ENCODE results near the gene SMTNL2.
A peak's percentile ranks its signal among the peaks of the same experiment; 100 is the strongest.
"Not testable (repeated sequence)": the region's sequence is repeated elsewhere in the genome, so short reads cannot be mapped to it uniquely, and the experiment has no call there.

Gene SMTNL2

GRCh38 chr17:4604736-4605135 lies 20.4 kb downstream of the SMTNL2 start:
- DNase-seq: not testable (repeated sequence)

GRCh38 chr17:4605826-4606225 lies 21.5 kb downstream of the SMTNL2 start:
- DNase-seq: peak; percentile 78

GRCh38 chr17:4607261-4607741 lies 23.0 kb downstream of the SMTNL2 start:
- no peak for DNase-seq

- peak; percentile 87 for DNase-seq
Measured at GRCh38 chr17:4607773-4608187, 23.5 kb downstream of the SMTNL2 start.

GRCh38 chr17:4609761-4610160 lies 25.4 kb downstream of the SMTNL2 start:
- no peak for DNase-seq

DNA sequence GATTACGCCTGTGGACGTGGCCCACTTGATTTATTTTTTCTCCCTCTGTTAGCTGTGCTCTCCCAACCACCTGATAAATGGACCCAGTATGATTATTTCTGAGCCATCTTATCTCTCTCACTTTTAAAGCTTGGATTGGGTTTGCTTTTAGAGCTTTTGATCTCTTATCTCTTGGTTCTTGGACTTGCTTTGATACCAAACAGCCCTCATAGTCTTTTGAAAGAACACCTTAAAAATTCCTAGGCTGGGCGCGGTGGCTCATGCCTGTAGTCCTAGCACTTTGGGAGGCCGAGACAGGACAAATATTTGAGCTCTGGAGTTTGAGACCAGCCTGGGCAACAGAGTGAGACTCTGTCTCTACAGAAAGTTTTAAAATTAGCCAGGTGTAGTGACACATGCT lies 25.8 kb downstream of the SMTNL2 start:
- DNase-seq: no peak

DNA sequence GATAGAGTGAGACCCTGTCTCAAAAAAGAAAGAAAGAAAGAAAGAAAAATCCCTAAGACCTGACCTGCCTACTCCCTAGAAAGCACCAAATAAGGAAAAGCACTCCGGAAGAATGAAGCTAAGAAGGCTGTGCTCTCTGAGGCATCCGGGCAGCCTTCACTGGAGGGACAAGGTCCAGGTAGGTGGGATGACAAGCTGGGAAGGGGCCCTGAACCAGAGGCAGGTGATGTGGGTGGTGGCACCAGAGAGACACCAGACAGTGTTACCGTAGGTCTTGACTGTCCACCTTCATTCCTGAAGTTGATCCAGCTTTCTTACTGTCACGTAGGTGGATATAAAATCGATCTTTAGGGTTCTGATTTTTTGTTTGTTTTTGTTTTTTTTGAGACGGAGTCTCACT lies 26.3 kb downstream of the SMTNL2 start:
- no peak for DNase-seq

GRCh38 chr17:4616476-4616875 lies 32.1 kb downstream of the SMTNL2 start:
- no peak for DNase-seq

GRCh38 chr17:4617090-4617489 lies 32.8 kb downstream of the SMTNL2 start:
- DNase-seq: no peak

DNA sequence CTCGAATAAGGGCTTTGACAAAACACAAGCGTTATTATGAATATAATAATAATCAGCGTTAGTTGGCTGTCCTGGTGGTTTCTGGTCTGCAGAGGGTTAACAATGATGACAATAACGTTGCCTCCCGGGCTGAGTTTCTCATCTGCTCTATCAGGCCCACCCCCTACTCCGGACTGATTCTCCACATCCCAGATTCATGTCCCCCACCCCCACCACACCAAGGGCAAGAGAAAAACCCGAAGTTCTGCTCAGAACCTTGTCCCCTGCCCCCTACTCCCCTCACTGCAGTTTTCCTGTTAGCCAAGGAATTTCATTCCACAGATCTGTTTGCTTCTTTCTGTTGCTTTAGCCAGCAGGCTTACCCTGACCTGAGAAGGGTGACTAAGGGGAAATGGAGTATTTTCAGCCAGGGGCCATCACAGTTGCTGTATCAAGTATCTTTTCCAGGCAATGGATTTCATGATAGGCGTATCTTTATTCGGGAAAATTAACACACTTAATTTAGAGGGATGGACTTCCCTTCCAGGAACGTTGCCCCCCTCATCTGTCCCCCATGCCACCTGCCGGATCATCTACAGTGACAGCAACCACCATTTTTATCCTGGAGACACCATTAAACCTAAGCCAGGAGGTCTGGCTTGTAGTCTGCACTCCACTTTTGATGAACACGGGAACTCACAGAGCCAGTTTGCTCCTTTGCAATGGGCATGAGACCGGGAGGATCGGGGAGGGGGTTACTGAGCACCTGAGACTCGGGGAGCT lies 33.4 kb downstream of the SMTNL2 start:
- no peak for DNase-seq

DNA sequence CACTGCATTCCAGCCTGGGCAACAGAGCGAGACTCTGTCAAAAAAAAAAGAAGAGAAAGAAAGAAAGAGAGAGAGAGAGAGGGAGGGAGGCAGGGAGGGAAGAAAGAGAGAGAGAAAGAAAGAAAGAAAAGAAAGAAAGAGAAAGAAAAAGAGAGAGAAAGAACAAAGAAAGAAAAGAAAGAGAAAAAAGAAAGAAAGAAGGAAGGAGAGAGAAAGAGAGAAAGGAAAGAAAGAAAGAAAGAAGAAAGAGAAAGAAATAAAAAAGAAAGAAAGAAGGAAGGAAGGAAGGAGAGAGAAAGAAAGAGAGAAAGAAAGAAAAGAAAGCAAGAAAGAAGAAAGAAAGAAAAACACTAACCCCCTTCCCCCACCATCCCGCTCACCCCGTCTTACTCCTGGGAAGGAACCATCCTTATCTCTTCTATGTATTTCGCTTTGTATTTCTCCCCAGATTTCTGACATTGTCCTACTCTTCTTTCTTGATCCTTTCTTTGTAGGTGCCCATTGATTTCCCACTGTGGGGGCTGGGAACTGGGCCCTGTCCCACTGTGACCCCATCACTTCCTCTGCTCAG lies 36.3 kb downstream of the SMTNL2 start:
- no peak for DNase-seq

DNA sequence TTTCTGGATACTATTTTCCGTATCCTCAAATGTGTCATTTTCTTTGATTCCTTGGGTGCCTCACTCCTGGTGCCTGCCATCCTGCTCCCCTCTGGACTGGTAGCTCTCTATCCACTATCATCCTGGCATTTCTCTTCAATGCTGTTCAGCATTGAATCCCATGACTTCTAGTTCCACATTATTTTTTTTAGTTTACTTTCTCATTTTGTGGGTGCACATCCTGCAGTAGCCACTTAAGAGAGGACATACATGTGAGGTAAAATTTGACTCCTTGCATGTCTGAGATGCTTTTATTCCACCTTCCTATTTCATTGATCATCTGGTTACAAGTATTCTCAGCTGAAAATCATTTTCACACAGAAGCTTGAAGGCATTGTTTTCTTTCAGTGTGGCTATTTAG lies 38.0 kb downstream of the SMTNL2 start:
- no peak for DNase-seq

- DNase-seq: no peak
Measured at GRCh38 chr17:4623249-4623648, 38.9 kb downstream of the SMTNL2 start.

- DNase-seq: not testable (repeated sequence)
Measured at GRCh38 chr17:4624451-4624911, 40.2 kb downstream of the SMTNL2 start.

DNA sequence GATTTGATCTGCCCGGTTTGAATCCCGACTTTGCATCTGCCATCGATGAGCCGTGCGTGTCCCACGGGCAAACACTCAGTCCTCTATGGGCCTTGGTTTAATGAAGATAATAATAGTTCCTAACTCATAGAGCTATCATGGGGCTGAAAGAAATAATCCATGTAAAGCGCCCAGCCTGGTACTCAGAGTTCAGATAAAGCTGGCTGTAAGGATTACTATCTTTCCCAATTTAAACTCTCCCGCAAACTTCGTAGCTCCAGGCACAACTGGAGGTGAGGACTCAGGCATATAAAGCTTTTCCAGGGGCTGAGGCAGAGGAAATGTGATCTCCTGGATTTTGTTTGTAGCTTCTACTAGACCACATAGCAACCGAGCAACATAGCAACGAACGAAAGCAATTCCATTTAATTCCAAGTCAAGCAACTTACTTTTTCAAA lies 40.9 kb downstream of the SMTNL2 start:
- DNase-seq: no peak

- no peak for DNase-seq
Measured at GRCh38 chr17:4626734-4627256, 42.5 kb downstream of the SMTNL2 start.

DNA sequence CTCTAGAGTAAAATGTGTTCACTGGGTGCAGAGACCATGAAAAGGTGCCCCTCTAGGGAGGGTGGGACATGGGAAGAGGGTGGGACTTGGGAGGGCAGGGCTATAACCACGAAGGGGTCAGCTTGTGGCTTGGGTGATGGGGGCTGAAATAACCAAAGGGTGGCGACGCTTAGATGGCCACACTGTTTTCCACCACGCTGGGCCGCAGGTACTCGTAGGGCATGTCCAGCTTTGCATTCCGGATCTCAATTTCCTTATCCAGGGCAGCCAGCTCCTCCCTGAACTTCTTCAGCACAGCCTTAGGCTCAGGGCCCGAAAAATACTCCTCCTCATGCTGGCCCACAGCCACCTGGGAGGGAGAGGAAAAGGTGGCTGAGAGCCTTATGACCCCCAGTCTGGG lies 47.1 kb downstream of the SMTNL2 start:
- no peak for DNase-seq

DNA sequence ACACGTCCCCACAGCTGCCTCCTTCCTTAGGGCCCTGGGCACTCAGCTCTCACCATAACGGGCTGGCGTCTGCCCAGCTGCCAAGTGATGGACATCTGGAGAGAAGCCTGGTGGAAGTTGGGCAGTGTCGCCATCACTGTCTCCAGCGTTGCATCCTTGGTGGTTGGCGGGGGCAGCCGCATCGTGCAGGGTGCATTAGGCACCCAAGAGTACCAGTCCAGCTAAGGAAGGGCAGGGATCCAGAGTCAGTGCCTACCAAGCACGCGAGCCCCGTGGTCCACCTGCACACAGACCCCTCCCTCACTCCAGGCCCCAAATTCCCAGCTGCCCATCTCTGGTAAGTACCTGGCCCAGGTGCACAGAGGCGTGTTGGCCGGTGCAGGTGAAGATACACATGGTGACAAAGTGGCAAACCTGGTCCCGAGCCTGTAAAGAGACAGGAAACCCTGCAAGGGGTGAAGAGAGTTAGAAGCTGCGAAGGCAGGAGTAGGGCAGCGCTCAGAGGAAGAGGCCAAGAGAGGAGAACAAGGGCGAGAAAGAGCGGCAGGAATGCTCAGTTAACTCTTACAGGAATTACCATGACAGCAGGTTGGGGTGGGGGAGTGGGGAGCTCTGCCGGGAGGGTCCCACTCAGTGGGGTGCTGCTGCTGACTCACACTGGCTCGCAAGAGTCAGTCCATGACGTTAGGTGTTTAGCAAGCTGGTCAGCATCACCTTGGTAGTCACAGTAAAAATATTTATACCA lies 47.7 kb downstream of the SMTNL2 start:
- DNase-seq: no peak

DNA sequence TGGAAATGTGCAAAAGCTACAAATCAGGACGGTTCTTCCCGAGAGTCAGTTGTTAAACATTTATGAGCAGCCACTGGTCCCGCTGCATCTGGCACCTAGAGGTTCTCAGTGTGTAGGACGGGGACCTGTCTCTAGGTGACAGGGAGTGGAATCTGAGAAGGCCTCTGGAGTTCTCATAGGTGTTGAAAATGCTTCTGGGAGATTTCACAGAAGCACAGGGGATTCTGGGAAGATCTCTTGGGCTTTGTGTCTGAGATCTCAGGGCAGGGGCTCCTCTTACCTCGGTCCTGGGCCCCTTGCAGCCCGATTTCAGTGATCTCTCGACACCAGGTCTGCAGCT lies 48.2 kb downstream of the SMTNL2 start:
- DNase-seq: no peak

- DNase-seq: no peak
Measured at GRCh38 chr17:4633643-4634042, 49.3 kb downstream of the SMTNL2 start.

DNA sequence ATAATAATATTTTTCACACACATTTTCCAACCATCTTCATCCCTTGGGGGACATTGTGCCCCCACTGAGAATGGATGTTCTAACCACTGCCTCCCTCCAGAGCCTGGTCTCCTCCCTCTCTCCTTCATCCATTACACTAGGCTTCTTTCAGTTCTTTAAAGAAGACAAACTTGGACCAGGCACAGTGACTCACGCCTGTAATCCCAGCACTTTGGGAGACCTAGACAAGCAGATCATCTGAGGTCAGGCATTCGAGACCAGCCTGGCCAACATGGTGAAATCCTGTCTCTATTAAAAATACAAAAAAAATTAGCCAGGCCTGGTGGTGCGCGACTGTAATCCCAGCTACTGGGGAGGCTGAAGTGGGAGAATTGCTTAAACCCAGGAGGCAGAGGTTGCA lies 50.6 kb downstream of the SMTNL2 start:
- DNase-seq: no peak

DNA sequence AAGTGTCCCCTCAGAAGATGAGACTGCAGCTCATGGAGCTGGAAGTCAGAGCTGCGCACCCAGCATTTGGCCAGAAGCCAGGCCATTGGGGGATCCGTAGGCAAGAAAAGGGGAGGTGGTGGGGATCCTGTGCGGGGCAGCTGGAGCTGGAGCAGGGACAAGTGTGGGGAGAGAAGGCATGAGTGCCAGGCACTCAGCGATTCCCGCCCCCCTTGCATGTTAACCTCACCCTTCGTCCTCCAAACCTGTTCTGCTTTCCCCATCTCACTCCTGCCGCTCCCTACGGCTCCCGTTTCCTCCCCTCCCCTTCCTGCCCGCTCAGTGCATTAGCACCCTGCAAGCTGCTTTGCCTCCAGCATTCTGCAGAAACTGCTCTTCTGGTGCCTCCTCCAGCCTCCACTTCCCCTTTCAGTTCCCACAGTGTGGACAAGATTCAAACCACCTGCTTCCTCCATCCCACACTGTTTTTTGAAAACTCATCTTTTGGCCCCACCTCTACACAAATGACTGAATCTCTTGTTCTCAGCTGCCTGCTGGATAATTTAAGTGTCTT lies 51.6 kb downstream of the SMTNL2 start:
- peak; percentile 73 for DNase-seq

- peak; percentile 36 for DNase-seq
Measured at GRCh38 chr17:4636474-4637100, 52.3 kb downstream of the SMTNL2 start.
